GM23338 (cell line): ENCODE results near the gene CDHR5. TPM values are rescaled to one million over a fixed set of nuclear protein-coding genes. Genes with fewer than 3 reads are reported as not detected.

Source experiments
- ATAC-seq: fragments of 200-7000 bp; cut with Tn5 transposase; 3 replicates; pipeline ENCODE4 v1.9.1; 2020
- DNase-seq: peaks from one replicate; pipeline ENCODE4 v3.0.0-alpha.2; 2015; ENCODE audit warnings: low spot score
- H2AFZ ChIP-seq: fragments of 200-600 bp; sonication (generic); 2 replicates; pipeline ENCODE4 v1.8.0; 2016; ENCODE audit warnings: antibody characterized with exemption, mild to moderate bottlenecking, moderate library complexity
- H3F3A ChIP-seq: fragments of 200-600 bp; sonication (generic); replicated peaks from 2 replicates; pipeline ENCODE4 v1.8.0; 2017; ENCODE audit warnings: antibody characterized with exemption, mixed run types, low read depth
- H3K27ac ChIP-seq: fragments of 200-600 bp; sonication (generic); 2 replicates; pipeline ENCODE4 v1.6.1; 2016; ENCODE audit warnings: low read depth
- H3K27me3 ChIP-seq: fragments of 200-600 bp; sonication (generic); 2 replicates; pipeline ENCODE4 v1.8.0; 2016; ENCODE audit warnings: mild to moderate bottlenecking, mixed run types, moderate library complexity; ENCODE audit not compliant: insufficient read depth
- H3K36me3 ChIP-seq: fragments of 200-600 bp; sonication (generic); 2 replicates; pipeline ENCODE4 v1.8.0; 2016; ENCODE audit warnings: mild to moderate bottlenecking; ENCODE audit not compliant: insufficient read depth
- H3K4me1 ChIP-seq: fragments of 200-600 bp; sonication (generic); 2 replicates; pipeline ENCODE4 v1.8.0; 2016; ENCODE audit warnings: mild to moderate bottlenecking, moderate library complexity; ENCODE audit not compliant: insufficient read depth
- H3K4me2 ChIP-seq: fragments of 200-600 bp; sonication (generic); 2 replicates; pipeline ENCODE4 v1.7.1; 2017; ENCODE audit warnings: mixed run types
- H3K4me3 ChIP-seq: fragments of 200-600 bp; sonication (generic); 2 replicates; pipeline ENCODE4 v1.6.1; 2016; ENCODE audit warnings: mixed run types
- H3K79me2 ChIP-seq: fragments of 200-600 bp; sonication (generic); replicated peaks from 2 replicates; pipeline ENCODE4 v1.8.0; 2017; ENCODE audit warnings: mild to moderate bottlenecking; ENCODE audit not compliant: insufficient read depth
- H3K9me2 ChIP-seq: fragments of 200-600 bp; sonication (generic); 2 replicates; pipeline ENCODE4 v1.8.0; 2017; ENCODE audit not compliant: insufficient read depth
- H4K20me1 ChIP-seq: fragments of 200-600 bp; sonication (generic); replicated peaks from 2 replicates; pipeline ENCODE4 v1.8.0; 2017; ENCODE audit warnings: mild to moderate bottlenecking; ENCODE audit not compliant: insufficient read depth
- H3K27ac Mint-ChIP-seq: 2 replicates; pipeline ENCODE4 v1.8.0; 2020; ENCODE audit warnings: inconsistent platforms, mild to moderate bottlenecking, moderate library complexity, mixed read lengths
- H3K27me3 Mint-ChIP-seq: 3 replicates; pipeline ENCODE4 v1.8.0; 2022; ENCODE audit warnings: low read depth, mild to moderate bottlenecking, moderate library complexity, mixed read lengths, inconsistent platforms; ENCODE audit not compliant: insufficient read depth, poor library complexity
- H3K36me3 Mint-ChIP-seq: 3 replicates; pipeline ENCODE4 v1.8.0; 2021; ENCODE audit warnings: low read depth, mild to moderate bottlenecking, inconsistent platforms, moderate library complexity, mixed read lengths
- H3K4me1 Mint-ChIP-seq: 3 replicates; pipeline ENCODE4 v1.8.0; 2020; ENCODE audit warnings: mild to moderate bottlenecking, inconsistent platforms, mixed read lengths
- H3K4me3 Mint-ChIP-seq: 3 replicates; pipeline ENCODE4 v1.8.0; 2021; ENCODE audit warnings: moderate library complexity, mild to moderate bottlenecking, inconsistent platforms, mixed read lengths
- H3K9me3 Mint-ChIP-seq: 3 replicates; pipeline ENCODE4 v1.8.0; 2020; ENCODE audit warnings: moderate library complexity, mild to moderate bottlenecking, inconsistent platforms, mixed read lengths
- EZH2 ChIP-seq: fragments of 200-600 bp; sonication (generic); IDR thresholded peaks from one replicate; pipeline ENCODE4 v1.8.0; 2017; ENCODE audit warnings: antibody characterized with exemption, mild to moderate bottlenecking, low read depth; ENCODE audit not compliant: unreplicated experiment
- JUNB ChIP-seq: IDR thresholded peaks from one replicate; pipeline ENCODE4 v1.6.1; 2016; ENCODE audit warnings: antibody characterized with exemption; ENCODE audit not compliant: unreplicated experiment
- NANOG ChIP-seq: IDR thresholded peaks from 2 replicates; pipeline ENCODE4 v1.6.1; 2016; ENCODE audit warnings: antibody characterized with exemption, borderline replicate concordance
- POLR2AphosphoS5 ChIP-seq: IDR thresholded peaks from 2 replicates; pipeline ENCODE4 v1.6.1; 2016; ENCODE audit warnings: antibody characterized with exemption, low read depth
- ZNF114 ChIP-seq: fragments of 250-450 bp; sonication (Bioruptor Pico); IDR thresholded peaks from 2 replicates; pipeline ENCODE4 v1.5.0; 2020; ENCODE audit warnings: mild to moderate bottlenecking, moderate library complexity
- ZNF331 ChIP-seq: fragments of 250-450 bp; sonication (Bioruptor Pico); IDR thresholded peaks from 2 replicates; pipeline ENCODE4 v1.5.0; 2020; ENCODE audit warnings: low read depth, mild to moderate bottlenecking, moderate library complexity
- polyA plus RNA-seq: library from polyadenylated mRNA; unstranded; fragments of >200 nt; fragmentation: Nextera tagmentation; extraction: Ambion mirVana; gene quantifications from 2 replicates; pipeline ENCODE4 v1.2.1, GENCODE V29; 2016
- total RNA-seq: library from RNA; depleted of rRNA; stranded (reverse); fragments of >200 nt; shearing (Covaris generic); gene quantifications from 2 replicates; pipeline ENCODE4 v1.2.3, GENCODE V29; 2014
- TF ChIP-seq, protein P1 (sequence below): fragments of 250-450 bp; sonication (Bioruptor Pico); IDR thresholded peaks from 2 replicates; pipeline ENCODE4 v1.5.0; 2020; ENCODE audit warnings: mild to moderate bottlenecking, moderate library complexity
- TF ChIP-seq, protein P2 (sequence below), 2 experiments: fragments of 200-600 bp in 1 of 2; sonication (generic) in 1 of 2; conservative IDR thresholded peaks; 2 replicates each; pipeline versions ENCODE4 v1.5.1 to v1.6.1; 2016 to 2017; ENCODE audit warnings: antibody characterized with exemption in 2 of 2, low read depth in 2 of 2, mild to moderate bottlenecking in 2 of 2, moderate library complexity in 1 of 2
- TF ChIP-seq, protein P3 (sequence below): IDR thresholded peaks from one replicate; pipeline ENCODE4 v1.6.1; 2018; ENCODE audit warnings: antibody characterized with exemption; ENCODE audit not compliant: unreplicated experiment

The CDHR5 gene
- total and polyA plus RNA-seq, 2 experiments from 2014 or later, result not detected

GRCh38 chr11:630871-631270, 6.1 kb upstream of the CDHR5 start:
- peaks cover 3% of the 10 kb centered on the region; the same call in 1 of the 3 replicates for H3K36me3 Mint-ChIP-seq
- DNase-seq (no peak), ATAC-seq (no peak)
- H3K36me3 ChIP-seq, result no peaks in the 10 kb centered on the region
- no peak overlapping the region for H3K4me3 ChIP-seq
- TF ChIP-seq POLR2AphosphoS5 (no peak), JUNB (no peak), EZH2 (no peak), ZNF331 (CRISPR knock-in tag) (no peak)
- TF ChIP-seq, protein P1, sequence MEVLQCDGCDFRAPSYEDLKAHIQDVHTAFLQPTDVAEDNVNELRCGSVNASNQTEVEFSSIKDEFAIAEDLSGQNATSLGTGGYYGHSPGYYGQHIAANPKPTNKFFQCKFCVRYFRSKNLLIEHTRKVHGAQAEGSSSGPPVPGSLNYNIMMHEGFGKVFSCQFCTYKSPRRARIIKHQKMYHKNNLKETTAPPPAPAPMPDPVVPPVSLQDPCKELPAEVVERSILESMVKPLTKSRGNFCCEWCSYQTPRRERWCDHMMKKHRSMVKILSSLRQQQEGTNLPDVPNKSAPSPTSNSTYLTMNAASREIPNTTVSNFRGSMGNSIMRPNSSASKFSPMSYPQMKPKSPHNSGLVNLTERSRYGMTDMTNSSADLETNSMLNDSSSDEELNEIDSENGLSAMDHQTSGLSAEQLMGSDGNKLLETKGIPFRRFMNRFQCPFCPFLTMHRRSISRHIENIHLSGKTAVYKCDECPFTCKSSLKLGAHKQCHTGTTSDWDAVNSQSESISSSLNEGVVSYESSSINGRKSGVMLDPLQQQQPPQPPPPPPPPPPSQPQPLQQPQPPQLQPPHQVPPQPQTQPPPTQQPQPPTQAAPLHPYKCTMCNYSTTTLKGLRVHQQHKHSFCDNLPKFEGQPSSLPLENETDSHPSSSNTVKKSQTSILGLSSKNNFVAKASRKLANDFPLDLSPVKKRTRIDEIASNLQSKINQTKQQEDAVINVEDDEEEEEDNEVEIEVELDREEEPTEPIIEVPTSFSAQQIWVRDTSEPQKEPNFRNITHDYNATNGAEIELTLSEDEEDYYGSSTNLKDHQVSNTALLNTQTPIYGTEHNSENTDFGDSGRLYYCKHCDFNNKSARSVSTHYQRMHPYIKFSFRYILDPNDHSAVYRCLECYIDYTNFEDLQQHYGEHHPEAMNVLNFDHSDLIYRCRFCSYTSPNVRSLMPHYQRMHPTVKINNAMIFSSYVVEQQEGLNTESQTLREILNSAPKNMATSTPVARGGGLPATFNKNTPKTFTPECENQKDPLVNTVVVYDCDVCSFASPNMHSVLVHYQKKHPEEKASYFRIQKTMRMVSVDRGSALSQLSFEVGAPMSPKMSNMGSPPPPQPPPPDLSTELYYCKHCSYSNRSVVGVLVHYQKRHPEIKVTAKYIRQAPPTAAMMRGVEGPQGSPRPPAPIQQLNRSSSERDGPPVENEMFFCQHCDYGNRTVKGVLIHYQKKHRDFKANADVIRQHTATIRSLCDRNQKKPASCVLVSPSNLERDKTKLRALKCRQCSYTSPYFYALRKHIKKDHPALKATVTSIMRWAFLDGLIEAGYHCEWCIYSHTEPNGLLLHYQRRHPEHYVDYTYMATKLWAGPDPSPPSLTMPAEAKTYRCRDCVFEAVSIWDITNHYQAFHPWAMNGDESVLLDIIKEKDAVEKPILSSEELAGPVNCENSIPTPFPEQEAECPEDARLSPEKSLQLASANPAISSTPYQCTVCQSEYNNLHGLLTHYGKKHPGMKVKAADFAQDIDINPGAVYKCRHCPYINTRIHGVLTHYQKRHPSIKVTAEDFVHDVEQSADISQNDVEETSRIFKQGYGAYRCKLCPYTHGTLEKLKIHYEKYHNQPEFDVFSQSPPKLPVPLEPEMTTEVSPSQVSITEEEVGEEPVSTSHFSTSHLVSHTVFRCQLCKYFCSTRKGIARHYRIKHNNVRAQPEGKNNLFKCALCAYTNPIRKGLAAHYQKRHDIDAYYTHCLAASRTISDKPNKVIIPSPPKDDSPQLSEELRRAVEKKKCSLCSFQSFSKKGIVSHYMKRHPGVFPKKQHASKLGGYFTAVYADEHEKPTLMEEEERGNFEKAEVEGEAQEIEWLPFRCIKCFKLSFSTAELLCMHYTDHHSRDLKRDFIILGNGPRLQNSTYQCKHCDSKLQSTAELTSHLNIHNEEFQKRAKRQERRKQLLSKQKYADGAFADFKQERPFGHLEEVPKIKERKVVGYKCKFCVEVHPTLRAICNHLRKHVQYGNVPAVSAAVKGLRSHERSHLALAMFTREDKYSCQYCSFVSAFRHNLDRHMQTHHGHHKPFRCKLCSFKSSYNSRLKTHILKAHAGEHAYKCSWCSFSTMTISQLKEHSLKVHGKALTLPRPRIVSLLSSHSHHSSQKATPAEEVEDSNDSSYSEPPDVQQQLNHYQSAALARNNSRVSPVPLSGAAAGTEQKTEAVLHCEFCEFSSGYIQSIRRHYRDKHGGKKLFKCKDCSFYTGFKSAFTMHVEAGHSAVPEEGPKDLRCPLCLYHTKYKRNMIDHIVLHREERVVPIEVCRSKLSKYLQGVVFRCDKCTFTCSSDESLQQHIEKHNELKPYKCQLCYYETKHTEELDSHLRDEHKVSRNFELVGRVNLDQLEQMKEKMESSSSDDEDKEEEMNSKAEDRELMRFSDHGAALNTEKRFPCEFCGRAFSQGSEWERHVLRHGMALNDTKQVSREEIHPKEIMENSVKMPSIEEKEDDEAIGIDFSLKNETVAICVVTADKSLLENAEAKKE, result no peak
- H2AFZ ChIP-seq, result no peak overlapping the region
- peaks cover 12% of the 10 kb centered on the region; the same call in 1 of the 2 replicates for H3F3A ChIP-seq
- no peaks in the 10 kb centered on the region for H3K79me2 ChIP-seq
- peaks cover 21% of the 10 kb centered on the region for H3K4me1 Mint-ChIP-seq
- H3K4me1 ChIP-seq, result peaks cover 4% of the 10 kb centered on the region; the same call in 1 of the 2 replicates
- H3K9me3 Mint-ChIP-seq, result peaks cover 15% of the 10 kb centered on the region
- no peak overlapping the region for H3K27ac ChIP-seq
- peaks cover 43% of the 10 kb centered on the region for H3K27me3 Mint-ChIP-seq
- no peaks in the 10 kb centered on the region for H4K20me1 ChIP-seq
- H3K27ac Mint-ChIP-seq, result no peak overlapping the region
- no peak overlapping the region for H3K4me2 ChIP-seq
- H3K4me3 Mint-ChIP-seq, result no peak overlapping the region
- H3K27me3 ChIP-seq, result peaks cover 45% of the 10 kb centered on the region
- no peaks in the 10 kb centered on the region for H3K9me2 ChIP-seq

DNA sequence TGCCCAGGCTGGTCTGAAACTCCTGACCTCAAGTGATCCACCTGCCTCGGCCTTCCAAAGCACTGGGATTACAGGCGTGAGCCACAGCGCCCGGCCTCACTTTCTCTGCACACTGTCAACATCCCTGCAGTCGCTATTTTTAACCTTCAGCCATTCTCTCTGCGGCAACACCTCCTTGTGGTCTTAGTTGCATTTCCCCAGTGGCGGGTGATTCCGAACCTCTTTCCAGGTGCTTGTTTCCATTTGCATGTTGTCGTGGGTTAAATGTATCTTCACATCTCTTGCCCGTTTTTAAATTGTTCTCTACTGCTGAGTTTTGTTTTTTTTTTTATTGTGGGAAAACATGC, 4.5 kb upstream of the CDHR5 start:
- peak; percentile 21 for ATAC-seq
- H3K4me2 ChIP-seq, result no peak overlapping the region
- H3K4me1 Mint-ChIP-seq, result peaks cover 21% of the 10 kb centered on the region
- TF ChIP-seq, protein P2, sequence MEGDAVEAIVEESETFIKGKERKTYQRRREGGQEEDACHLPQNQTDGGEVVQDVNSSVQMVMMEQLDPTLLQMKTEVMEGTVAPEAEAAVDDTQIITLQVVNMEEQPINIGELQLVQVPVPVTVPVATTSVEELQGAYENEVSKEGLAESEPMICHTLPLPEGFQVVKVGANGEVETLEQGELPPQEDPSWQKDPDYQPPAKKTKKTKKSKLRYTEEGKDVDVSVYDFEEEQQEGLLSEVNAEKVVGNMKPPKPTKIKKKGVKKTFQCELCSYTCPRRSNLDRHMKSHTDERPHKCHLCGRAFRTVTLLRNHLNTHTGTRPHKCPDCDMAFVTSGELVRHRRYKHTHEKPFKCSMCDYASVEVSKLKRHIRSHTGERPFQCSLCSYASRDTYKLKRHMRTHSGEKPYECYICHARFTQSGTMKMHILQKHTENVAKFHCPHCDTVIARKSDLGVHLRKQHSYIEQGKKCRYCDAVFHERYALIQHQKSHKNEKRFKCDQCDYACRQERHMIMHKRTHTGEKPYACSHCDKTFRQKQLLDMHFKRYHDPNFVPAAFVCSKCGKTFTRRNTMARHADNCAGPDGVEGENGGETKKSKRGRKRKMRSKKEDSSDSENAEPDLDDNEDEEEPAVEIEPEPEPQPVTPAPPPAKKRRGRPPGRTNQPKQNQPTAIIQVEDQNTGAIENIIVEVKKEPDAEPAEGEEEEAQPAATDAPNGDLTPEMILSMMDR (conservative IDR thresholded peaks at IDR 0.05; ENCODE audit: low read depth in 2 of 2), result peak; percentile 16 to 55; a peak in 2 of 4 replicates
- TF ChIP-seq JUNB (no peak), NANOG (no peak), ZNF114 (no peak)
- TF ChIP-seq, protein P3, sequence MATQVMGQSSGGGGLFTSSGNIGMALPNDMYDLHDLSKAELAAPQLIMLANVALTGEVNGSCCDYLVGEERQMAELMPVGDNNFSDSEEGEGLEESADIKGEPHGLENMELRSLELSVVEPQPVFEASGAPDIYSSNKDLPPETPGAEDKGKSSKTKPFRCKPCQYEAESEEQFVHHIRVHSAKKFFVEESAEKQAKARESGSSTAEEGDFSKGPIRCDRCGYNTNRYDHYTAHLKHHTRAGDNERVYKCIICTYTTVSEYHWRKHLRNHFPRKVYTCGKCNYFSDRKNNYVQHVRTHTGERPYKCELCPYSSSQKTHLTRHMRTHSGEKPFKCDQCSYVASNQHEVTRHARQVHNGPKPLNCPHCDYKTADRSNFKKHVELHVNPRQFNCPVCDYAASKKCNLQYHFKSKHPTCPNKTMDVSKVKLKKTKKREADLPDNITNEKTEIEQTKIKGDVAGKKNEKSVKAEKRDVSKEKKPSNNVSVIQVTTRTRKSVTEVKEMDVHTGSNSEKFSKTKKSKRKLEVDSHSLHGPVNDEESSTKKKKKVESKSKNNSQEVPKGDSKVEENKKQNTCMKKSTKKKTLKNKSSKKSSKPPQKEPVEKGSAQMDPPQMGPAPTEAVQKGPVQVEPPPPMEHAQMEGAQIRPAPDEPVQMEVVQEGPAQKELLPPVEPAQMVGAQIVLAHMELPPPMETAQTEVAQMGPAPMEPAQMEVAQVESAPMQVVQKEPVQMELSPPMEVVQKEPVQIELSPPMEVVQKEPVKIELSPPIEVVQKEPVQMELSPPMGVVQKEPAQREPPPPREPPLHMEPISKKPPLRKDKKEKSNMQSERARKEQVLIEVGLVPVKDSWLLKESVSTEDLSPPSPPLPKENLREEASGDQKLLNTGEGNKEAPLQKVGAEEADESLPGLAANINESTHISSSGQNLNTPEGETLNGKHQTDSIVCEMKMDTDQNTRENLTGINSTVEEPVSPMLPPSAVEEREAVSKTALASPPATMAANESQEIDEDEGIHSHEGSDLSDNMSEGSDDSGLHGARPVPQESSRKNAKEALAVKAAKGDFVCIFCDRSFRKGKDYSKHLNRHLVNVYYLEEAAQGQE, result no peak

More for the DNA sequence above, 4.5 kb upstream of the CDHR5 start:
- no peaks in the 10 kb centered on the region for H3K36me3 ChIP-seq
- peaks cover 30% of the 10 kb centered on the region for H3K27me3 ChIP-seq
- H3K4me3 ChIP-seq, result no peak overlapping the region
- H3K79me2 ChIP-seq, result no peaks in the 10 kb centered on the region
- H3F3A ChIP-seq, result 0 out of 2 replicates have a peak, but pooled peaks cover 9% of the 10 kb centered on the region
- no peaks in the 10 kb centered on the region for H3K9me2 ChIP-seq
- no peaks in the 10 kb centered on the region for H4K20me1 ChIP-seq
- Mint-ChIP-seq H3K36me3 (peaks cover 3% of the 10 kb centered on the region; the same call in 1 of the 3 replicates), H3K4me3 (peak overlapping the region; percentile 66; the same call in 1 of the 3 replicates), H3K27me3 (peaks cover 29% of the 10 kb centered on the region), H3K9me3 (peaks cover 15% of the 10 kb centered on the region), H3K27ac (no peak overlapping the region)
- H3K27ac ChIP-seq, result no peak overlapping the region
- peaks cover 4% of the 10 kb centered on the region; the same call in 1 of the 2 replicates for H3K4me1 ChIP-seq
- no peak for DNase-seq
- H2AFZ ChIP-seq, result no peak overlapping the region
